GM23338 (cell line): ENCODE measurements around the gene NNT. TPM values are rescaled to one million over a fixed set of nuclear protein-coding genes. Genes with fewer than 3 reads are reported as not detected.

ENCODE experiments used
- ATAC-seq: fragments of 200-7000 bp; cut with Tn5 transposase; 3 replicates; pipeline ENCODE4 v1.9.1; 2020
- DNase-seq: peaks from one replicate; pipeline ENCODE4 v3.0.0-alpha.2; 2015; ENCODE audit warnings: low spot score
- H2AFZ ChIP-seq: fragments of 200-600 bp; sonication (generic); 2 replicates; pipeline ENCODE4 v1.8.0; 2016; ENCODE audit warnings: antibody characterized with exemption, mild to moderate bottlenecking, moderate library complexity
- H3F3A ChIP-seq: fragments of 200-600 bp; sonication (generic); replicated peaks from 2 replicates; pipeline ENCODE4 v1.8.0; 2017; ENCODE audit warnings: antibody characterized with exemption, mixed run types, low read depth
- H3K27ac ChIP-seq: fragments of 200-600 bp; sonication (generic); 2 replicates; pipeline ENCODE4 v1.6.1; 2016; ENCODE audit warnings: low read depth
- H3K27me3 ChIP-seq: fragments of 200-600 bp; sonication (generic); 2 replicates; pipeline ENCODE4 v1.8.0; 2016; ENCODE audit warnings: mild to moderate bottlenecking, mixed run types, moderate library complexity; ENCODE audit not compliant: insufficient read depth
- H3K36me3 ChIP-seq: fragments of 200-600 bp; sonication (generic); 2 replicates; pipeline ENCODE4 v1.8.0; 2016; ENCODE audit warnings: mild to moderate bottlenecking; ENCODE audit not compliant: insufficient read depth
- H3K4me1 ChIP-seq: fragments of 200-600 bp; sonication (generic); 2 replicates; pipeline ENCODE4 v1.8.0; 2016; ENCODE audit warnings: mild to moderate bottlenecking, moderate library complexity; ENCODE audit not compliant: insufficient read depth
- H3K4me2 ChIP-seq: fragments of 200-600 bp; sonication (generic); 2 replicates; pipeline ENCODE4 v1.7.1; 2017; ENCODE audit warnings: mixed run types
- H3K4me3 ChIP-seq: fragments of 200-600 bp; sonication (generic); 2 replicates; pipeline ENCODE4 v1.6.1; 2016; ENCODE audit warnings: mixed run types
- H3K79me2 ChIP-seq: fragments of 200-600 bp; sonication (generic); replicated peaks from 2 replicates; pipeline ENCODE4 v1.8.0; 2017; ENCODE audit warnings: mild to moderate bottlenecking; ENCODE audit not compliant: insufficient read depth
- H3K9me2 ChIP-seq: fragments of 200-600 bp; sonication (generic); 2 replicates; pipeline ENCODE4 v1.8.0; 2017; ENCODE audit not compliant: insufficient read depth
- H4K20me1 ChIP-seq: fragments of 200-600 bp; sonication (generic); replicated peaks from 2 replicates; pipeline ENCODE4 v1.8.0; 2017; ENCODE audit warnings: mild to moderate bottlenecking; ENCODE audit not compliant: insufficient read depth
- H3K27ac Mint-ChIP-seq: 2 replicates; pipeline ENCODE4 v1.8.0; 2020; ENCODE audit warnings: inconsistent platforms, mild to moderate bottlenecking, moderate library complexity, mixed read lengths
- H3K27me3 Mint-ChIP-seq: 3 replicates; pipeline ENCODE4 v1.8.0; 2022; ENCODE audit warnings: low read depth, mild to moderate bottlenecking, moderate library complexity, mixed read lengths, inconsistent platforms; ENCODE audit not compliant: insufficient read depth, poor library complexity
- H3K36me3 Mint-ChIP-seq: 3 replicates; pipeline ENCODE4 v1.8.0; 2021; ENCODE audit warnings: low read depth, mild to moderate bottlenecking, inconsistent platforms, moderate library complexity, mixed read lengths
- H3K4me1 Mint-ChIP-seq: 3 replicates; pipeline ENCODE4 v1.8.0; 2020; ENCODE audit warnings: mild to moderate bottlenecking, inconsistent platforms, mixed read lengths
- H3K4me3 Mint-ChIP-seq: 3 replicates; pipeline ENCODE4 v1.8.0; 2021; ENCODE audit warnings: moderate library complexity, mild to moderate bottlenecking, inconsistent platforms, mixed read lengths
- H3K9me3 Mint-ChIP-seq: 3 replicates; pipeline ENCODE4 v1.8.0; 2020; ENCODE audit warnings: moderate library complexity, mild to moderate bottlenecking, inconsistent platforms, mixed read lengths
- CREB1 ChIP-seq: fragments of 250-450 bp; sonication (Bioruptor Pico); IDR thresholded peaks from 2 replicates; pipeline ENCODE4 v1.5.0; 2020; ENCODE audit warnings: low read depth, mild to moderate bottlenecking, moderate library complexity
- CTCF ChIP-seq, 2 experiments: fragments of 200-600 bp in 1 of 2; sonication (generic) in 1 of 2; conservative IDR thresholded peaks; 2 replicates each; pipeline versions ENCODE4 v1.5.1 to v1.6.1; 2016 to 2017; ENCODE audit warnings: antibody characterized with exemption in 2 of 2, low read depth in 2 of 2, mild to moderate bottlenecking in 2 of 2, moderate library complexity in 1 of 2
- ETS1 ChIP-seq: IDR thresholded peaks from 2 replicates; pipeline ENCODE4 v1.6.1; 2016; ENCODE audit warnings: antibody characterized with exemption
- EZH2 ChIP-seq: fragments of 200-600 bp; sonication (generic); IDR thresholded peaks from one replicate; pipeline ENCODE4 v1.8.0; 2017; ENCODE audit warnings: antibody characterized with exemption, mild to moderate bottlenecking, low read depth; ENCODE audit not compliant: unreplicated experiment
- EZH2phosphoT487 ChIP-seq: fragments of 200-600 bp; sonication (generic); IDR thresholded peaks from one replicate; pipeline ENCODE4 v1.8.1; 2018; ENCODE audit warnings: antibody characterized with exemption; ENCODE audit not compliant: unreplicated experiment
- JUNB ChIP-seq: IDR thresholded peaks from one replicate; pipeline ENCODE4 v1.6.1; 2016; ENCODE audit warnings: antibody characterized with exemption; ENCODE audit not compliant: unreplicated experiment
- NANOG ChIP-seq: IDR thresholded peaks from 2 replicates; pipeline ENCODE4 v1.6.1; 2016; ENCODE audit warnings: antibody characterized with exemption, borderline replicate concordance
- POLR2AphosphoS5 ChIP-seq: IDR thresholded peaks from 2 replicates; pipeline ENCODE4 v1.6.1; 2016; ENCODE audit warnings: antibody characterized with exemption, low read depth
- REST ChIP-seq: IDR thresholded peaks from one replicate; pipeline ENCODE4 v1.6.1; 2018; ENCODE audit warnings: antibody characterized with exemption; ENCODE audit not compliant: unreplicated experiment
- STAT1 ChIP-seq: IDR thresholded peaks from one replicate; pipeline ENCODE4 v1.6.1; 2016; ENCODE audit warnings: antibody characterized with exemption; ENCODE audit not compliant: unreplicated experiment
- ZNF114 ChIP-seq: fragments of 250-450 bp; sonication (Bioruptor Pico); IDR thresholded peaks from 2 replicates; pipeline ENCODE4 v1.5.0; 2020; ENCODE audit warnings: mild to moderate bottlenecking, moderate library complexity
- ZNF331 ChIP-seq: fragments of 250-450 bp; sonication (Bioruptor Pico); IDR thresholded peaks from 2 replicates; pipeline ENCODE4 v1.5.0; 2020; ENCODE audit warnings: low read depth, mild to moderate bottlenecking, moderate library complexity
- polyA plus RNA-seq: library from polyadenylated mRNA; unstranded; fragments of >200 nt; fragmentation: Nextera tagmentation; extraction: Ambion mirVana; gene quantifications from 2 replicates; pipeline ENCODE4 v1.2.1, GENCODE V29; 2016
- total RNA-seq: library from RNA; depleted of rRNA; stranded (reverse); fragments of >200 nt; shearing (Covaris generic); gene quantifications from 2 replicates; pipeline ENCODE4 v1.2.3, GENCODE V29; 2014

NNT gene
- total and polyA plus RNA-seq, 2 experiments from 2014 or later = 10.8 to 15.9 TPM

- H3K36me3 ChIP-seq = no peaks in the 10 kb centered on the region
- no peak overlapping the region for H3K27ac ChIP-seq
- H3K27ac Mint-ChIP-seq = no peak overlapping the region
- no peaks in the 10 kb centered on the region for H3K4me1 ChIP-seq
- TF ChIP-seq CTCF (conservative IDR thresholded peaks at IDR 0.05; ENCODE audit: low read depth in 2 of 2) (peak; percentile 44 to 64; a peak in 3 of 4 replicates), EZH2phosphoT487 (no peak), ZNF114 (CRISPR knock-in tag) (no peak), ETS1 (no peak), ZNF331 (CRISPR knock-in tag) (no peak)
- peaks cover 8% of the 10 kb centered on the region; the same call in 2 of the 3 replicates for H3K9me3 Mint-ChIP-seq
- no peaks in the 10 kb centered on the region for H3K4me1 Mint-ChIP-seq
- H3K27me3 ChIP-seq = no peaks in the 10 kb centered on the region
- DNase-seq (peak; percentile 71), ATAC-seq (no peak)
- H3K4me2 ChIP-seq = no peak overlapping the region
- H3K36me3 Mint-ChIP-seq = peaks cover 23% of the 10 kb centered on the region
- no peak overlapping the region for H3K4me3 ChIP-seq
- no peak overlapping the region for H2AFZ ChIP-seq
- H4K20me1 ChIP-seq = no peaks in the 10 kb centered on the region
- no peaks in the 10 kb centered on the region for H3K79me2 ChIP-seq
- H3K27me3 Mint-ChIP-seq = no peaks in the 10 kb centered on the region
- no peak overlapping the region for H3K4me3 Mint-ChIP-seq
- H3F3A ChIP-seq = no peaks in the 10 kb centered on the region
- no peaks in the 10 kb centered on the region for H3K9me2 ChIP-seq
These were observed 58.1 kb downstream of the NNT start for GRCh38 chr5:43661102-43661501.

- Histone ChIP-seq H4K20me1 (no peaks in the 10 kb centered on the region), H3K27ac (no peak overlapping the region), H3K36me3 (no peaks in the 10 kb centered on the region), H2AFZ (no peak overlapping the region), H3K27me3 (no peaks in the 10 kb centered on the region), H3K4me1 (no peaks in the 10 kb centered on the region), H3F3A (no peaks in the 10 kb centered on the region), H3K79me2 (no peaks in the 10 kb centered on the region), H3K4me2 (no peak overlapping the region), H3K4me3 (no peak overlapping the region), H3K9me2 (no peaks in the 10 kb centered on the region)
- DNase-seq = no peak
- Mint-ChIP-seq H3K4me1 (no peaks in the 10 kb centered on the region), H3K4me3 (no peak overlapping the region), H3K9me3 (peaks cover 26% of the 10 kb centered on the region; the same call in 2 of the 3 replicates), H3K27me3 (no peaks in the 10 kb centered on the region), H3K36me3 (peaks cover 33% of the 10 kb centered on the region), H3K27ac (no peak overlapping the region)
- ATAC-seq = no peak
- no peak for TF ChIP-seq STAT1
- no peak for TF ChIP-seq EZH2
- TF ChIP-seq REST = no peak
- TF ChIP-seq CREB1 (CRISPR knock-in tag) = no peak
- no peak for TF ChIP-seq ZNF114 (CRISPR knock-in tag)
- no peak for TF ChIP-seq NANOG
- TF ChIP-seq ETS1 = no peak
- no peak for TF ChIP-seq POLR2AphosphoS5
- no peak for TF ChIP-seq EZH2phosphoT487
- no peak for TF ChIP-seq JUNB
These were observed 60.9 kb downstream of the NNT start for GRCh38 chr5:43663916-43664315.
